HG03159 (cell line): ENCODE measurements around the gene PAF1.
"Not testable (repeated sequence)": the region's sequence is repeated elsewhere in the genome, so short reads cannot be mapped to it uniquely, and the experiment has no call there.

ENCODE experiments used
- ATAC-seq: cut with Tn5 transposase; IDR thresholded peaks from one replicate; pipeline ENCODE4 v1.9.1; 2021; ENCODE audit warnings: mild to moderate bottlenecking, moderate library complexity; ENCODE audit not compliant: unreplicated experiment

PAF1 gene

GRCh38 chr19:39356647-39357046 is 34.3 kb downstream of the PAF1 start:
- ATAC-seq: no peak

- no peak for ATAC-seq
Observed at GRCh38 chr19:39356073-39356472, 34.8 kb downstream of the PAF1 start.

GRCh38 chr19:39355253-39355652 is 35.7 kb downstream of the PAF1 start:
- ATAC-seq: no peak

GRCh38 chr19:39352381-39353255 is 38.3 kb downstream of the PAF1 start:
- ATAC-seq: no peak

GRCh38 chr19:39351537-39352064 is 39.3 kb downstream of the PAF1 start:
- peak; percentile 64 for ATAC-seq

GRCh38 chr19:39350156-39350555 is 40.8 kb downstream of the PAF1 start:
- no peak for ATAC-seq

GRCh38 chr19:39349326-39349725 is 41.6 kb downstream of the PAF1 start:
- ATAC-seq: no peak

GRCh38 chr19:39347332-39348164 is 43.4 kb downstream of the PAF1 start:
- no peak for ATAC-seq

- ATAC-seq: no peak
Observed at GRCh38 chr19:39345956-39346355, 45.0 kb downstream of the PAF1 start.

- peak; percentile 11 for ATAC-seq
Observed at GRCh38 chr19:39342647-39343305, 48.1 kb downstream of the PAF1 start.

- ATAC-seq: peak; percentile 83
Observed at GRCh38 chr19:39341719-39342604, 48.9 kb downstream of the PAF1 start, which contains the start of gene SAMD4B. Gene SAMD4B (plus strand): TSS chr19:39342421. CDS start chr19:39356894, 14,473 bp downstream.

GRCh38 chr19:39341129-39341718 is 49.7 kb downstream of the PAF1 start:
- no peak for ATAC-seq

- ATAC-seq: not testable (repeated sequence)
Observed at GRCh38 chr19:39340156-39340555, 50.8 kb downstream of the PAF1 start.

- no peak for ATAC-seq
Observed at GRCh38 chr19:39339674-39340073, 51.2 kb downstream of the PAF1 start.

GRCh38 chr19:39336483-39336882 is 54.4 kb downstream of the PAF1 start:
- ATAC-seq: no peak
